Stimulated activated CD4-positive, alpha-beta T cell treated with anti-CD3 and anti-CD28 coated beads, Interleukin-1b, Interleukin-23, amount 100 ng/mL, for 24 hours (primary cell): ENCODE measurements around the gene PLXDC2.

ENCODE experiments used
- DNase-seq, 4 experiments: peaks; one replicate each; pipeline ENCODE4 v3.0.0-alpha.2; 2020; ENCODE audit warnings: low read depth in 4 of 4, low spot score in 1 of 4

Gene PLXDC2

DNA sequence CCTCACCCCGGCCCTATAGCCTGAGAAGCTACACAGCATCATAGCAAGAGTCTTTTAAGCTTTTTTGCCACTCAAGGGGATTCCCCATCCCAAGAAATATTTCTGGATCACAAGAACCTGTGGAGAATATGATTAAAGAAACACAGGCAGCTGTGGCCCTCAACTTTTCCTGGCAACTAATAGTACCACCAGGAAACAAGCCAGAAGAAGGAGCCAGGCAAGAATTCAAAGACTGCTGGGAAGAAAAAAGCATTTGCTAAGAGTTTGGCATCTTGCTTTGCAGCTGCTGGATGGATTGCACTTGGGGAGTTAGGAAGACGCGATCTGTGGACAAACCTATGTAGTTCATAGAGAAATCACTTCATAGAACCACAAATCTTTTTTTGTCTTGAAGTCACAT lies 437.8 kb downstream of the PLXDC2 start:
- no peak for DNase-seq

DNA sequence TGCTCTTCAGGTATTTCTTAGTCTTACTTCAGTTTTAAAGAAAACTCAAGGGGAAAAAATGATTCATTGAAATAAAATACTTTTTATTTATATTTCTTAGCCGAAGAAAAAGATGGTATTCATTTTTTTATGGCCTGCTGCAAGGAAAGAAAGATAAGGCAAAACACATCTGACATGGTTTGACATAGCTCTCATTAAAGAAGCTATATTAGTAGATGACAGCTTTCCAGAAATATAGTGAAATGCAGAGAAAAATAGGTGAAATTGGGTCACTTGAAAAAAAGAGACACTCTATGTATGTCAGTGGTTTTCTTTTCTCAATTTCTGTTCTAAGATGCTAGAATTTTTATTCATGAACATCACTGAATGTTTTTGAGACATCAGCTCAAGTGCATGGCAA lies 438.3 kb downstream of the PLXDC2 start:
- no peak for DNase-seq

DNA sequence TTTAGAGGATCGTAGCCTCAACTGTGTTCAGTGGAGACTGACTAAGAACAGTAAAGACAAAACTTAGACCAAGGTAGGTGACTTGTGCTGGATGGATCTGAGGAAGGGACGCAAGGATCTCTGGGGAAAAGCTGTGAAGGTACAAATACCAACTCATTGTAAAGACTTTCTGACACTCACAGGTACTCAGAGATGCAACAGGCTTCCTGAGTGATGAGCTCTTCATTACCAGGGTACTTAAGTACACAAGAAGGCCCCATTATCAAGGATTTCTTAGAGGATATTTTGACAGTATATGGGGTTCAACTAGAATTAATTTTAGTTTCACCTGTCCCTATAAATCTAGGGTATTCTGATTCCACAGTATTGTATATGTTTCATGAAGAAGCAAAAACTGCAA lies 440.7 kb downstream of the PLXDC2 start:
- no peak for DNase-seq

DNA sequence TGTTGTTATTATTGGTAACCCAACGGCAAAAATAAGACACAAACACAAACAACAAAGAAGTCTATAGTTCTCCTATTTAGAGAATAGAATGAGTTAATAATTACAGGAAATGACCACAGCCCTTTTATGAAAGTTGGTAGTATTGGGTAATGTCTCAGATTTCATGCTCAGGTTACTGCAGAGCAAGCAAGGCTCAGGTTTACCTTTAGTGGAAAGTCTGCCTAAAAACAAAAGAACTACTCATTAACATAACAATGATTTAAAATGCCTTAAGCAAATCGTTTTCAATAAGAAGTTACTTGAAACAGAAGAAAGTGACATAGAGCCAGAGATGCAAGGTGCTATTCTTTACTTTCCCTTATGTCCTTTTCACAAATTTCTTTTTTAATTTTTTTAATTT lies 441.2 kb downstream of the PLXDC2 start:
- DNase-seq: no peak

DNA sequence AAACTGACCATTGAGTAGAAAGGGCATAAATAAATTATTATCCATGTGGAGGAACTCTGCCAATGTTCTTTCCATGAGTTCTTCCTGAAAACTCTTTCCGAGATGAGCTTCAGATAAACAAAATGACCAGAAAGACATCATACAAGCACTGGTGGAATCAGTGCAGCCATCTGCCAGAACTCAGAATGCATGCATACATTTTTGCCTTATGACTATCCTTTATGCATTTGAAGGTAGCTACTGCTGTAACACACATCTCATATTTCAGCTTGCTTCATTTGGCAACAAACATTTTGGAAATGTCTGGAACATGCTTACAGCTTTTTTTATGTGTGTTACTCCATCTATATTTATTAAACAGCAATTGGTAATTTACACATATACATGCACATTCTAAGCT lies 448.9 kb downstream of the PLXDC2 start:
- no peak for DNase-seq

DNA sequence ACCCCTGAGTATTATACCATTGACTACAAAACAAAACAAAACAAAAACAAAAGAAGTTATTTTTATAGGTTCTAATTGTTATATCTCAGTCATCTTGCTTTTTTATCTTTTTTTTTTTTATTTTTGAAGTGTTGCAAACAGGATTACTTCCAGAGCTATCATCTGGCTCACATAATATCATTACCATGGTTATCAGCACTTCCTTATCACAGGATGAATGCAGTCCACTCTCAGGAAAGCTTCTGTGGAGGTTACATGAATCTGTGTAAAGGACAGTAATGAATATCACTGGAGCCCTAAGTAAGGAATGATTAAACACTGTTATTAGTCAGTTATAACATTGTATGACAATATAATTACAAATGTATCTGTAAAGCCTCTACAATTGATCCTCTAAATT lies 451.5 kb downstream of the PLXDC2 start:
- DNase-seq: no peak

DNA sequence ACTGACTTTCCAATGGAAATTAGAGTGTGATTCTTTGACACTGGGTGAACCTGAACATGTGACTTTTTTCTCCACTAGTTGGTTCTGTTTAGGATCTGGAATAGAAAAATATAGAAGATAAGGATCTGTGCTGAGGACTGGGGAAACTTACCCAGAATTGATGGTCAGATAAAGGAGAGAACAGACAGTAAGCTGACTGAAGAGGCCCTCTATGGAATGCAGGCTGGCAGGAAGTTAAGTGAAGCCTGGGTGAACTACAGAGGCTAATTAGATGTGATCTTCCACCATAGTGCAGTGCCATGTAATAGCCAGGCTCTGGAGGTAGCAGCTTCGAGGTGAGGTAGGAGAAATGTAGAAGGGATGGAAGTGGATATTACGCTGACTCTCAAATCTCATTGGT lies 455.3 kb downstream of the PLXDC2 start:
- no peak for DNase-seq

DNA sequence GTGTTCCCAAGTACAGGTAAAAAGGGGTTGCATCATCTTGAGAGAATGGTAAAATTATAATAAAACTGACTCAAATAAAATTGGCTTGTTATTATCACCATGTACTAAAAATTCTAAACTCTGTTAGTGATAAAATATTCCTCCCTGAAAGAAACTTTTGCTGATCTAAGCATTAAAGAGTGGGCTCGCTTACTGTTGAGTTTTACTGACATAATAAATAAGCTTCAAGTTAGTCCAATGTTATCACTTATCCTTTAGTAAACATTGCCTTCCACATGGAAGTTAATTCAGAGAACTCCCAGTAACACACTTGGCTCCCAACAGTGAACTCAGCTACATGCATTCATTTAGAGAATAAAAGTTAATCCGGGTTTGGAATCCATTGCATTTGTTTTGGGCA lies 456.4 kb downstream of the PLXDC2 start:
- DNase-seq: no peak

DNA sequence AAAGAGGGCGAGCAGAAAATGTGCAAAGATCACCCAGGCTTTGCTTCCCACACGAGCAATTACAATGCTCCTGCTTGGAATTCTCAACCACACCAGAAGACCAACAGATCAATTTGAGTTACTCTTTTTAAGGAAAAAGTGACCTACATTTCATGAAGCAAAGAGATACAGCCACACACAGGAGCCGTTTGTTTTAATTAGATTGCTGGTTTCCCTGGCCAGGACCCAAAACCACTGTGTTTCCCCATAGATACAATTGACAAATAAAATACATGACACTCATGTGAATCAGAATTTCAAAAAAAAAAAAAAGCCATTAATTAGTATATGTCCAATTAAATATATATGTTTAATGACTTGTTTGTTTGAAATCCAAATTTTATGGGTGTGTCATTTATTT lies 458.3 kb downstream of the PLXDC2 start:
- DNase-seq: no peak

DNA sequence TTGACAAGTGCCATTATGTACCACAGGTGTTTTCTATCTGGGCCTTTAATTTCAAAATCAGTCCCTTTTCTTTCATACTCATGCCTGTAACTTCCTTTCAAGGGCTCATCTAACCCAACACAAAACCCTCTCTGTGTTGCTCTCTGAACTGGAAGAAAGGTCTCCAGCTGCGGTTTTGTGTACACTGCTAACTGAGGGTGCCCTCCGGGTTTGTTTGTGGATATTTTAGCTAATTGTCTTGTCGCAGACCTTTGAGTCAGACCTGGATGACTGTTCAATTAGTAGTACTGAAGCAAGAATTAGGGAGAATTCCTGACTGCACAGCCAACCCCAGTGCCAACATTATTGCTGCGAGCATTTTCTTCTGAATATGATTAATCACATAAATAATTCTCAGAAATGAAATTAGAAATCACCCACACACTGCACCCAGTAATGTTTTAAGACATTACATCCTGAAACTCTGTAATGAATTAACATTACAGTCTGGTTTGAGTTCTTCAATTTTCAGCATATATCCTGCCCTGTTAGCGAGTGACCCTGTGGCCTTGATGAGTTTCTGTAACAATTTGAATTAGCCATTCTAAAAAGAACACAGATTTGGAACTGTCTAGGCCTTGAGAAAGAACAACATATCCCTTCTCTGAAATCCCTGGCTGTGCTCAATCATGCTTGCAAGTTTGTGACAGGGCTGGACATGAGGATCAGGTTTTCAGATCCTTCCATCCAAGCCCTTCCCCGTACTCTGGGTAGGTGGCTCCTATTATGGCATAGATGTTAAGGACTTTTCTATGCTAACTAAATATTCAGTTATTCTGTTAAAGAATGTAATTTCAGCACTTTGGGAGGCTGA lies 460.1 kb downstream of the PLXDC2 start:
- DNase-seq: no peak

DNA sequence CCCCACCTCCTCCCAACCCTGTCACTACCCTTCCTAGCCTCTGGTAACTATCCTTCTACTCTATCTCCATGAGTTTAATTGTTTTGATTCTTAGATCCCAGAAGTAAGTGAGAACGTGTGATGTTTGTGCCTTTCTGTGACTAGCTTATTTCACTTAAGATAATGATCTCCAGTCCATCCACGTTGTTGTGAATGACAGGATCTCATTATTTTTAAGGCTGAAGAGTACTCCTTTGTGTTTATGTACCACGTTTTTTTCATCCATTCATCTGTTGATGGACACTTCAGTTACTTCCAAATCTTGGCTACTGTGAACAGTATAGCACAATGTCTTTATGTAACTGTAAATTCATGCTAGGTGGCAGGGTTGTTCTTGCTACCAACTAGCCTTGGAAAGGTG lies 461.6 kb downstream of the PLXDC2 start:
- DNase-seq: no peak

DNA sequence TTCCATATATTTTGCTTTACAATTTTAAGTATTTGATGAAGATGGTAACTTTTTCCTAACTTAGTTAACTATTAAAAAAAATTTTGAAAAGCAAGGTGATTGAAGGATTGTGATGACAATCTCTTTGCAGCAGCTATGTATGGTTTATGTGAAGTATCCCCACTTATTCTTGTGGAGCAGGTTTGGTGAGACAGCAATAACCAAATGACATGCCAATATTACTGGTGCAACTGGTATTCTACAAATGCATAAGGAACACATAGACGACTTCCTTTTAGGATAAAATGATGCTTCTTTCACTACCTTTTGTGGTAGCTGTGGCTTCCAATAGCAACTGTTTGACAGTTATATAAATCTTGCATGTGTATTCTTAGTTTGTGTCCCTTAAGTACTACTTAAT lies 465.3 kb downstream of the PLXDC2 start:
- no peak for DNase-seq

DNA sequence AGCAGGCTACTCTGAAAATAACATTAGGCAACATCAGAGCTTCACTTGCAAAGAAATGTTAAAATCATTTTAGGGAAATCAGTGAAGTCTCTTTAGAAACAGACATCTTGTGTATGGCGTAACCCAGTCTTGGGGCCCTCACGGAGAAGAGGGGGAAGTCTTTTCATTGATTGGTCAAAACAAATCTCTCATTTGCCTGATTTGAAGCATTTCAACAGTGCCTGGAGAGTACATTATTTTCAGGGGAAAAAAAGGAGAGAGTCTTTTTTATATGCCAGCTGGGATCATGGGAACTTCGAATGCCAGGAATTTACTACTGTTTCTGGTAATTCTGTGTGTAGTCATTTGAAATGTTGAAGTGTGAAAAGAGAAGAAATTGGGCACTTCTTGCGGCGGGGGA lies 471.4 kb downstream of the PLXDC2 start:
- DNase-seq: no peak

DNA sequence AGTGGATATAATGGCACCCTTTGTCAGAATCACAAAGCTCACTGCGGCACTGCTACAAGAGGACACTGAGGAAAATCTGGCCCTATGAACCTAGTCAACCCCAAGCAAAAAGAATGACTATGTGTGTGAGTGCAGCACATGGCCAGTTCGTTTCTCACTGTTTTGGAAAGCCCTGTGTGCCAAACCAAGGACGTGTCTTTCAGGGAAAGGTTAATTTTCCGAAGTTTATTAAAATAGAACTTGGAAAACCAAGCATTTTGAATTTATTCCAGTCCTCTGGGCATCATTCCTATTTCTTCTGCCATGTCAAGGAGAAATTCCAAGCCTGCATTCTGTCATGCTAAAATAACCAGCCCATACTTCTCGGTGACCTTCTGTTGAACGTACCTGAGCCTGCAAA lies 471.8 kb downstream of the PLXDC2 start:
- DNase-seq: no peak

DNA sequence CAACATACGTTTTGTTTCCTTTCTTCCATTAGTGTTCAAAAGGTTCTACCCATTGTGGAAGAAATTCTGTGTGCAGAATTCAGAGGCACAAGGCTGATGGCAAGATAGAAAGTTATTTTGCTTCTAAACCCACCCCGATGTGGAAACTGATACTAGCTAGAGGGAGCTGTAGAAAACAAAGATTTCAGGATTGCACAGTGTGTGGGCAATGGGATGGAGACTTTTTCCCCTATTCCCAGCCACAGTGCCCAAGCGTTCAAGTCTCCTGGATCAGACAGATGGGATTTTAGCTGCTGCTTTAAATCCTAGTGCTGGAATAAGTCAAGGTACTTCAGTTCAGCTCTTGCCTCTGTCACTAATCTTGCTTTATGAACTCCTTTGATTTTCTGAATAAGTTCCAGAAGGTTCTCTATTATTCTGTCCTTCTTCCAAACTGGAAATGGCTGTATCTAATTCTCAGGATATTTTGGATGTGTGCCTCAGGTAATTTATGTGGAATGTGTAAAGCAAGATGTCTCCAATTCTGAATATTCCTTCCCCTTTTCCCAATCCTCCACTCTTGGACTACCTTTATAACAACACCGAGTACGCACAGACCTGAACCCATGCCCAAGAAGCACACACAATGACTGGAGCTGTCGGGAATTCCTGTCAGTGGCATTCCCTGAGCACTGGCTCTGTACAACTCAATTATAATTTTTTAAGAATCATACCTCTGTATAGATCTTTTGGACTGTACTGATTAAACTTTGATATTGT lies 473.0 kb downstream of the PLXDC2 start:
- DNase-seq: no peak

DNA sequence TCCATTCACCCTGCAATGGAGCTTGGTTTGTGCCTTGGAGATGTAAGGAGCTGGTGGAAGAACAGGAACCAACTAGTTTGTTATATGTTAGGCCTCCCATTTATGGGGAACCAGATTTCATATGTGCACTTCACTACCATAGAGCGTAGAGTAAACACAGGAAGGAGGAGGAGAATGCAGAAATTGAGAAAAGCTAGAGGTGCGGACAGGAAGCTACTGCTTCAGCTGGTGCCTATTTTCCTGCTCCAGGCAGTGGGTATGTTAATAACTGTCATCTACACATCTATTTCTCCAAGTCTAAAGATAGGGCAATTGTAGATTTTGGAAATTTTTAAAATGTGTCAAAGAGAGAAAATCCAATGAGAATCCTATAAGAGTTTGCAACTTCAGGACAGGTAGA lies 482.2 kb downstream of the PLXDC2 start:
- no peak for DNase-seq

DNA sequence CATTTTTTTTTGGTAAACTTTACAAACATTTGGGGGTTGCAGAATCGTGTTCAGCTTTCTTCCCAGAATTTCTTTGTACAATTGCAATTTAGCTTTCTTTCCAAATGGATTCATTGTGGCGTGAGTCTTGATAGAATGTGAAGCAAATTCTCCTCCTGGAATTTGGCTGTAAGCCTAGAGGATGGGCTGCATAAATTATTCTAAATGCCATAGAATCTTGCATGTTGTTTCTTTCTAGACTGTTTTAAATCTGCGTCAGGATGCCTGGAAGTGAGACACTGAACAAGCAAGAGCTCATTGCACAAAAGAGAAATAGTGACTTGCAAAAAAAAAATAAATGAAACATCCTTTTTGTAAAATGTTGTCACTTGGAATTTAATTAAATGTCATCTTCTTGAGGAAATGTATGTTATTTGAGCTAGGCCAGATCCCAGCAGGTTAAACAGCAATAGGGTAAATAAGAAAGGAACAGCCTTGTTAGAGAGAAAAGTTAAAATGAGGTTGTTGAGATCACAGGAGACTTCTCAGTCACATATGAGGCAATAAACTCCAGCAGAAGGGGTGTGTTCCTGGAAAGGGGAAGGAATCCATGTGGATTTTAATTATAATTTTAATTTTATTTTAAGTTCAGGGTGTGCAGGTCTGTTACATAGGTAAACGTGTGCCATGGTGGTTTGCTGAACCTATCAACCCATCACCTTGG lies 483.0 kb downstream of the PLXDC2 start:
- DNase-seq: no peak

DNA sequence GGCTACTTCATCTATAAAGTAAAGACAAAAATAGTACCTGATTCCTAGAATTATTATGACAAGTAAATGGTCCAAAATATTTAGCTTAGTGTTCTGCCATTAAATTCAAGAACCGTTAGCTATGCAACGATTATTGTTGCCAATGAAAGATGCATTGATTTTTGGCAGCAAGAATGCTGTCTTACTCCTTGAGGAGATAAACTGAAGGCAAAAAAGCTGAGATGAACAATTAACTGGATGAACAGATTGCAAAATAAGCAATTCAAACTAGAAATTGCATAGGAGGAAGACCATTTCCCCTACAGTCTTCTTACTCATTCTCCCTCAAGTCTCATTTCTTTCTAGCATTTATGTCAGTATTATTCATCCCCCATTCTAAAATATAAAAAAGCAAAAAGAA lies 484.5 kb downstream of the PLXDC2 start:
- no peak for DNase-seq

DNA sequence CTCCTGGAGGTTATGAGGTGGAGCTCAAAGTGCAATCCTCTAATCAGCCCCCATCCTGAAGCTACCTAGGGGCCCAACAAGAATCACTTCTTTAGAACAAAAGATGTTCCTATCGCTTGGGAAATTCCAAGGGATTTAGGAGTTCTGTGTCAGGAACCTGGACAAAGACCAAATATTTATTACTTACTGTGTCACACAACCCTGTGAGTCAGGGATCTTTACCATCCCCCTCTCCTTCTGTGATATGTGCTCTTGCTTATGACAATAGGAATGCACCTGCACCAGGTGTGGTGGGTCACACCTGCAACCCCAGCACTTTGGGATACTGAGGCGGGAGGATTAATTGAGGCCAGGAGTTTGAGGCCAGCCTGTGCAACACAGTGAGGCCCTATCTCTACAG lies 485.8 kb downstream of the PLXDC2 start:
- no peak for DNase-seq

DNA sequence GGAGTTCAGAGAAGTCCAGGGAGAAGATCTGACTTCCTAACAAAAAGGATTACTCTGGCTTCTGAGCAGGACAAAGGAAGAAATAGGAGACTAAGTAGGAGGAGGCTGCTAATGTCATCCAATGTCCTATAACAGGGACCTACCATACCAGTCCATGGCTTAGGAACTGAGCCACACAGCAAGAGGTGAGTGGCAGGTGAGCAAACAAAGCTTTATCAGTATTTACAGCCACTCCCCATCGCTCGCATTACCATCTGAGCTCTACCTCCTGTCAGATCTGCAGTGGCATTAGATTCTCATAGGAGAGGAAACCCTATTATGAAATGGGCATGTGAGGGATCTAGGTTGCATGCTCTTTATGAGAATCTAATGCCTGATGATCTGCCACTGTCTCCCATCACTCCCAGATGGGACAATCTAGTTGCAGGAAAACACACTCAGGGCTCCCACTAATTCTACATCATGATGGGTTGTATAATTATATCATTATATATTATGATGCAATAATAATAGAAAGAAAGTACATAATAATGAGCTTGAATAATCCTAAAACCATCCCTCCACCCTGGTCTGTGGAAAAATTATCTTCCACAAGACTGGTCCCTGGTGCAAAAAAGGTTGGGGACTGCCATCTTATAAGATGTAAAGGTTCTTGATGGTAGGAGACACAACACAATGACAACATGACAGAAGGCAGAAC lies 487.4 kb downstream of the PLXDC2 start:
- no peak for DNase-seq

DNA sequence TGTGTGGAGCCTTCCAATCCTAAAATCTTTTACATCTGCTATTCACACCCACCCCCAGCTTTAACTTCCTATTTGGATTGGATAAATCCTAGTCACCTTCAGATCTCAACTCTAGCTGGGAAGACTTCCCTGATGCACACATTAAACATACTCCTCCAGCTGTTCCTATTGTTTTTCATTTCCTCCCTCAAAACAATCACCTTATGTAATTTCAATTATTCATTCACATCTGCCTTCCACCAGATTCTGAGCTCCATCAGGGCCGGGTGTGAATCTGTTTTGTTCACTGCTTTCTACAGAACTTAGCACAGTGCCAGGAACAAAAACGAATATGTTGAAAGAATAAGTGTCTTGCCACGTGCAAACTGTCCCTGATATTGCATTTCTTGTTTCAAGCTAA lies 497.4 kb downstream of the PLXDC2 start:
- no peak for DNase-seq
